ENCODE results near the gene PNLIPRP2. TPM values are rescaled to one million over a fixed set of nuclear protein-coding genes. Genes with fewer than 3 reads are reported as not detected.

PNLIPRP2 gene
- total and polyA plus RNA-seq, 2 of the 8 experiments (the other 6 are each of a cell fraction or from before 2014, with no cell fraction given) = 0.11 TPM; not detected in 1

DNA sequence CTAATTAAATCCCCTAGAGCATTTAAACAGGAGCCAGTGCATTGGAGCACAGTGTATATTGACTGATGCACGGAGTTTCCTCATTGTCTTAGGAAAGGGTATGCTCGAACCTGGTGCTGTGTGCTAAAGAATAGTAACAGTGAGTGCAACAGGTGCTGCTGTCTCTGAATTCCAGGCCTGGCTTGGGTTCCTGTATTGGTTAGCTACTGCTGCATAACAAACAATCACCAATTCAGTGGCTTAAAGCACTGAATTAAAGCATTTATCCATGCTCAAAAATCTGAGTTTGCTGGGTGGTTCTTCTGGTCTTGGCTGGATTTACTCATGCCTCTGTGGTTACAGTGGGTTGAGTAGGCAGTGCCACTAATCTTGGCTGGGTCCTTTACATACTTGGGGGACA is 31.8 kb upstream of the PNLIPRP2 start:
- no peak overlapping the region for H2BK12ac ChIP-seq (ENCODE audit: low read depth, low read length)
- H3K27ac ChIP-seq (ENCODE audit: low read depth, low read length) = no peak overlapping the region
- H3K9ac ChIP-seq (replicated peaks in 1 of 4; ENCODE audit: extremely low read depth in 1 of 4, low read depth in 3 of 4, low read length in 3 of 4) = no peak overlapping the region
- no peaks in the 10 kb centered on the region for H3K79me2 ChIP-seq (ENCODE audit: control insufficient read depth in 1 of 2, insufficient read depth in 2 of 2, low read length in 2 of 2)
- no peaks in the 10 kb centered on the region for H3K36me3 ChIP-seq (ENCODE audit: control insufficient read depth in 2 of 4, insufficient read depth in 4 of 4, low read length in 3 of 4)
- FAIRE-seq = no peak
- no peaks in the 10 kb centered on the region for H3K23me2 ChIP-seq (ENCODE audit: low read depth, low read length)
- DNase-seq (ENCODE audit: low read depth in 1 of 2, low spot score in 2 of 2) = no peak
- H3K79me1 ChIP-seq (ENCODE audit: low read depth, low read length) = no peaks in the 10 kb centered on the region
- TF ChIP-seq TCF12 (IDR thresholded peaks at IDR 0.05; ENCODE audit: low read depth, low read length) (no peak), RAD21 (IDR thresholded peaks at IDR 0.05 in 1 of 2, conservative IDR thresholded peaks at IDR 0.05 in 1 of 2; ENCODE audit: low read depth in 2 of 2, low read length in 2 of 2) (no peak), HDAC2 (IDR thresholded peaks at IDR 0.05; ENCODE audit: borderline replicate concordance in 1 of 2, low read depth in 2 of 2, low read length in 2 of 2) (no peak)
- ChIA-PET POLR2A (ENCODE audit: partially characterized antibody) (no interaction called here), CTCF (ENCODE audit: partially characterized antibody) (interaction anchor here (0.5 to 1.6 kb wide), 3 partner anchors 39 to 586 kb away, joined by 3 to 7 read pairs (median 5); no protein-coding TSS in a partner anchor)
- no peaks in the 10 kb centered on the region for H3K4me1 ChIP-seq (replicated peaks in 1 of 4; ENCODE audit: control insufficient read depth in 3 of 4, insufficient read depth in 4 of 4, low read length in 3 of 4)
- no peaks in the 10 kb centered on the region for H4K20me1 ChIP-seq (replicated peaks in 1 of 2; ENCODE audit: control insufficient read depth in 1 of 2, insufficient read depth in 2 of 2, low read length in 2 of 2)
- no peak overlapping the region for H4K5ac ChIP-seq (ENCODE audit: insufficient read length, low read depth, low read length)
- no peak overlapping the region for H2BK15ac ChIP-seq (ENCODE audit: low read length)
- H3K4ac ChIP-seq (replicated peaks; ENCODE audit: insufficient read length, low read depth, low read length) = no peak overlapping the region
- no peak overlapping the region for H3K23ac ChIP-seq (ENCODE audit: insufficient read length)
- H2BK5ac ChIP-seq (ENCODE audit: low read depth, low read length) = no peak overlapping the region
- no peak overlapping the region for H3K14ac ChIP-seq (ENCODE audit: insufficient read length)
- 93% methylated on average over 2 of the region's 2 CpGs; no CpG with 5 or more reads in 1 of the 2 experiments for WGBS, 2 experiments (ENCODE audit: extremely low coverage in 1 of 2, insufficient coverage in 1 of 2, insufficient read length in 1 of 2, insufficient replicate concordance in 2 of 2, low coverage in 1 of 2, low lambda C conversion rate in 2 of 2, missing lambda C conversion rate in 1 of 2)
- H3K4me2 ChIP-seq (ENCODE audit: insufficient read depth in 1 of 2, low read depth in 2 of 2, low read length in 2 of 2) = no peak overlapping the region
- no peak overlapping the region for H3K4me3 ChIP-seq (ENCODE audit: extremely low read depth in 1 of 4, insufficient read depth in 2 of 4, low read depth in 3 of 4, low read length in 4 of 4)
- no peak overlapping the region for H2BK20ac ChIP-seq (ENCODE audit: low read length)
- H3K56ac ChIP-seq (replicated peaks; ENCODE audit: insufficient read length, low read depth, low read length) = no peak overlapping the region
- H2AK5ac ChIP-seq (ENCODE audit: low read depth, low read length) = no peak overlapping the region
- H4K91ac ChIP-seq (replicated peaks; ENCODE audit: insufficient read length, low read length) = no peak overlapping the region
- 0 out of 4 replicates have a peak, but pooled peaks cover 0 to 2% of the 10 kb centered on the region in 2 experiments for H3K9me3 ChIP-seq (ENCODE audit: insufficient read depth in 2 of 2, low read depth in 1 of 2, low read length in 1 of 2)
- H2BK120ac ChIP-seq (replicated peaks; ENCODE audit: low read depth, low read length) = no peak overlapping the region
- H4K8ac ChIP-seq (ENCODE audit: extremely low read depth, insufficient read depth, low read length) = no peak overlapping the region
- no peaks in the 10 kb centered on the region for H3K27me3 ChIP-seq (replicated peaks in 1 of 4; ENCODE audit: control insufficient read depth in 3 of 4, extremely low read depth in 1 of 4, insufficient read depth in 3 of 4, low read length in 3 of 4)
- no peak overlapping the region for H3K18ac ChIP-seq (ENCODE audit: extremely low read depth, low read length)
- no peak overlapping the region for H2AFZ ChIP-seq (ENCODE audit: low read length)
